GM18861 (cell line): ENCODE results near the gene BMI1.
"Not testable (repeated sequence)": the region's sequence is repeated elsewhere in the genome, so short reads cannot be mapped to it uniquely, and the experiment has no call there.

Source experiments
- ATAC-seq: cut with Tn5 transposase; IDR thresholded peaks from one replicate; pipeline ENCODE4 v1.9.1; 2021; ENCODE audit not compliant: unreplicated experiment

BMI1 gene

GRCh38 chr10:22320591-22321155 lies at the start of gene BMI1:
TSS of gene BMI1 (plus strand) at chr10:22321099. CDS start at chr10:22326450, 5,351 bp downstream.
- no peak for ATAC-seq

- ATAC-seq = no peak
These were observed 49.1 kb upstream of the BMI1 start for GRCh38 chr10:22271786-22272185.

GRCh38 chr10:22278441-22278782 lies 42.5 kb upstream of the BMI1 start:
- no peak for ATAC-seq

GRCh38 chr10:22280078-22280477 lies 40.8 kb upstream of the BMI1 start:
- no peak for ATAC-seq

GRCh38 chr10:22285130-22285529 lies 35.8 kb upstream of the BMI1 start:
- ATAC-seq = no peak

GRCh38 chr10:22293747-22294404 lies 27.0 kb upstream of the BMI1 start:
- no peak for ATAC-seq

- ATAC-seq = no peak
These were observed 26.2 kb upstream of the BMI1 start for GRCh38 chr10:22294694-22295093.

GRCh38 chr10:22301193-22301592 lies 19.7 kb upstream of the BMI1 start:
- no peak for ATAC-seq

GRCh38 chr10:22303461-22303860 lies 17.4 kb upstream of the BMI1 start:
- no peak for ATAC-seq

- no peak for ATAC-seq
These were observed 15.2 kb upstream of the BMI1 start for GRCh38 chr10:22305721-22306120.

GRCh38 chr10:22308390-22308789 lies 12.5 kb upstream of the BMI1 start:
- ATAC-seq = peak; percentile 97

GRCh38 chr10:22309180-22310000 lies 11.5 kb upstream of the BMI1 start:
- no peak for ATAC-seq

GRCh38 chr10:22310012-22310411 lies 10.9 kb upstream of the BMI1 start:
- ATAC-seq = not testable (repeated sequence)

- no peak for ATAC-seq
These were observed 10.0 kb upstream of the BMI1 start for GRCh38 chr10:22310928-22311327.

- no peak for ATAC-seq
These were observed 6.0 kb upstream of the BMI1 start for GRCh38 chr10:22314852-22315251.

GRCh38 chr10:22315455-22316285 lies 5.2 kb upstream of the BMI1 start:
- peak; percentile 21 for ATAC-seq

GRCh38 chr10:22316286-22317075 lies 4.4 kb upstream of the BMI1 start, which contains the start of gene COMMD3:
TSS of gene COMMD3 (plus strand) at chr10:22316388. CDS start at chr10:22316418, 30 bp downstream.
- ATAC-seq = peak; percentile 55

- peak; percentile 28 for ATAC-seq
These were observed 3.9 kb upstream of the BMI1 start for GRCh38 chr10:22317076-22317370.

- no peak for ATAC-seq
These were observed 2.9 kb upstream of the BMI1 start for GRCh38 chr10:22317771-22318565.

- ATAC-seq = no peak
These were observed 2.1 kb upstream of the BMI1 start for GRCh38 chr10:22318772-22319171.
